CD4-positive, alpha-beta T cell treated with Interferon gamma for 1 hour (primary cell): ENCODE measurements around the gene PRKCE.
A peak's percentile ranks its signal among the peaks of the same experiment; 100 is the strongest.

Source experiments
- DNase-seq: peaks from one replicate; pipeline ENCODE4 v3.0.0-alpha.2; 2020

PRKCE gene

GRCh38 chr2:46136953-46137352 is 485.5 kb downstream of the PRKCE start:
- DNase-seq: no peak

- no peak for DNase-seq
Measured at GRCh38 chr2:46142546-46143428, 491.3 kb downstream of the PRKCE start.

- DNase-seq: no peak
Measured at GRCh38 chr2:46143429-46144132, 492.1 kb downstream of the PRKCE start.

DNA sequence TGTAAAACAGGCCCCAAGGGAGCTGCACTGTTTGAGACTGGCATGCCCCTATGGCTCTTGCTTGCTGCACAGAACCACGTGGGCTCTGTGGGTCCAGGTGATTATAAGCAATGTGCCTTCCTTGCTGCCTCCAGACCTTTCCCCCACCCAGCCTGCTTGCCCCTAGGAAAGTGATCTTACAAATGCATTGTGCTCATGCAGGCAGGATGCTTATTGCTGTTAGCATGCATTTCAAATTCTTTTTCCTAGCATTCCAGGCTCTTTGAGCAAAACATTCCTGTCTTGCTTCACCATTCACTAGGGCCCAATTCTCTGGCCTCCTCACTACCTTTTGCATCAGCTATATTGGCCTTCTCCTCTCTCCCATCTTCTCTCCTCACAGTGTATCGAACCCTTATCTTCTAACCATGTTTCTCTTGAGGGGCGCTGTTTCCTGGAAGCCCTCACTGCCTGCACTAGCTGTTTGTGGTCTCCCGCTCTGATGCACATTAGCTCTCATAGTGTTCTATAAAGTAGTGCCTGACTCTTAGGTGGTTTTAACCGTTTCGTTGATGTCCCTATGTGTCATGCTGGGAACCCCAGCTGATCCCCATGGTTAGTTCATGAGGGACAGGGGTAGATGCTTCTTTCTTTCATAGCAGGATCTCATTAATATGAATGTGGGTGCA is 492.8 kb downstream of the PRKCE start:
- DNase-seq: no peak

DNA sequence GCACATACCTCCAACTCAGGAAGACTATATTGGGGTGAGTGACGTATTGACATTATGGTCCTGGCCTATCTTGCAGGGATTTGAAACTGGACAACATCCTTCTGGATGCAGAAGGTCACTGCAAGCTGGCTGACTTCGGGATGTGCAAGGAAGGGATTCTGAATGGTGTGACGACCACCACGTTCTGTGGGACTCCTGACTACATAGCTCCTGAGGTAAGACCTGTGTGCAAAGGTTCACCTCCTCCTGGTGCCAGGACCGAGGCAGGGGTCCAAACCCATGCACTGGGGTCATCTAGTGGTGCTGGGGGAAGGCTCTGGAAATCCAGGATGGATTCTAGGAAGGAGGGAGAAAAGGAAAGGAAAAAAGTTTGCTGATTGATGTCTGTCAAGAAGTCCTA is 493.5 kb downstream of the PRKCE start:
- no peak for DNase-seq

- no peak for DNase-seq
Measured at GRCh38 chr2:46145840-46146239, 494.4 kb downstream of the PRKCE start.

- no peak for DNase-seq
Measured at GRCh38 chr2:46146866-46147502, 495.5 kb downstream of the PRKCE start.

- DNase-seq: no peak
Measured at GRCh38 chr2:46147626-46148368, 496.3 kb downstream of the PRKCE start.

GRCh38 chr2:46148369-46148736 is 496.9 kb downstream of the PRKCE start:
- no peak for DNase-seq

GRCh38 chr2:46150445-46150955 is 499.0 kb downstream of the PRKCE start:
- DNase-seq: no peak

- DNase-seq: no peak
Measured at GRCh38 chr2:46151577-46151976, 500.1 kb downstream of the PRKCE start.

- DNase-seq: no peak
Measured at GRCh38 chr2:46153996-46154753, 502.7 kb downstream of the PRKCE start.

DNA sequence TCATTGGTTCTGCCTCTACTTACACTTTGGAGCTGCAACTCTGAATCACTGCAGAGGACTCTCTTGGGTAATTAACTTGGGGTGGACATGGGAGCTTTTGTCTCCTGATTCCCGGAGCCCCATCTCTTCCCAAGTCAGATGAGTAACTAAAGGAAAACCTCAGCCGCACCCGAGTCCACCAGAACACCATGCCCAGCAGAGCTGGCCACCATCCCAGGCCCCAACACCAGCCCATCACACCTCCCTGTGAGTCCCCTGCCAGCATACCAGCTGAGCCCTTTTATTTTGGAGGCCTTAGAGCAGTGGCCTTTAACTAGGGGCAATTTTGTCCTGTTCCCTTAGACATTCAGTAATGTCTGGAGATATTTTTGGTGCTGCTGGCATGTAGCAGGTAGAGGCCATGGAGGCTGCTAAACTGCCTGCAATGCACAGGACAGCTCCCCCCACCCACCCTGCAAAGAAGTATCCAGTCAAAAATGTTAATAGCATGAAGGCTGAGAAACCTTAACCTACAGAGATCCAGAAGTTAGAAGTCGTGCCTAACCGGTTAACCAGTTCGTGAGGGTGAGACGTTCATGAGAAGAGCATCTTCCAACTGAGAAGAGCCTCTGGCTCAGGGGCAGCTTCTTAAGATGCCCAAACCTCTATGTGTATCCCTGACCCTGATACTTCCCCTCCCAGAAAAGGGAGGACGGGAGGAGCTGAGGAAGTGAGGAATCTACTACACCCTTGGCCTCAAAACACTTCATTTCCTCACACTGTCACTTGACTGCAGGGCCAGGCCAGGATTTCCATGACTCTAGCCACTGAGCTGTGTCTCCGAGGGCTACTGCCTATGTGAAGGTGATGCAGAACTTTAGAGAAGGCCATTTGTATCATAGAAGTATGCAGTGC is 505.8 kb downstream of the PRKCE start:
- DNase-seq: no peak

DNA sequence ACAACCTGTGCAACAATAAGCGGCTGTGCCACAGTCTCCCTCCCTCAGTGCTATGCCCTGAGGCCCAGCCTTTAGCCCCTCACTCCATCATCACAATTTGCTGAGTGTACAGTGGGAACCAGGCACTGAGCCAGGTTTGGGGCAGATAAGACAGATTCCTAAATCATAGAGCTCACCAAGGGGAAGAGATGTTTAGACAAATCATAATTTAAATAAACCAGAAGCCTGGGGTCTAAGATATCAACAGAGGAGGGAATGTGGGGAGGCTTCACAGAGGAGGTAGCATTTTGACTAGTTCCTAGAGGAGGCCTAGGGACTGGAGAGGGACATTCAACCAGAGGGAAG is 506.5 kb downstream of the PRKCE start:
- no peak for DNase-seq

GRCh38 chr2:46158661-46159060 is 507.2 kb downstream of the PRKCE start:
- no peak for DNase-seq

DNA sequence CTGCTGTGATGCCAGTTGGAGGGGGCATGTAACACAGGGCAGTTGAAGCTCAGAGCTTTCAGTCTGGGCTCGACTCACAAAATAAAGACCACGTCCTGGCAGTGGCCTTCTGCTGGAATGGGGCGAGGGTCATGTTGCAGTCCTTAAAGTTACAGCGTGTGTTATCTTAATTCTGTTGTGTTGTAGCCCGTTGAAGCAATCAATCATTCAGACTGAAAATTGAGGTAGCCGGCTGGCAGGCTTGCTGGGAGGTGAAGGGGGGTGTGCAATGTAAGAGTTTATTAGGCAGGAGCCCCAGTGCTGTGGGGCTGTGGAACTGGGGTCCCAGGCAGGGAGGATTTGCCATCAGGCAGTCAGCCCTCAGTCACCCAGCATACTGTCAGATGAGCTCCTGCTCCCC is 508.9 kb downstream of the PRKCE start:
- DNase-seq: no peak

DNA sequence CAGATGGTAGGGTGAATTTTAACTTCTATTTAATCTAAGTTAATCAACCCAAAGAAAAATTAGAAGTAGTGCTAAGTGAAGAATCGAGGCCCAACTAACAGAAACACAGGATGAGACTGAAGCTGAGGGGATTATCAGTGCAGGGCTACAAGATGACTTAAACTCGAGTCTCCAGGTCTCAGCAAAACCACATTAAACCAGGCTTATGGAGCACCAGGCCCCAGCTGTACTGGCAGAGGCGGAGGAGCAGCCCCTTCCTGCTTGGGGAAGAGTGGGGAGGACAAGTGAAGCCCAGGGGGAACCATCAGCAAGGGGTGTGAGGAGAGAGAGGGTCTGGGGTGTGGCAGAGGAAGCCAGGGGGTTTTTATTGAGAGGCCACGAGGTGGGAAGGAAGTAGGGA is 509.8 kb downstream of the PRKCE start:
- DNase-seq: no peak

GRCh38 chr2:46161911-46162310 is 510.4 kb downstream of the PRKCE start:
- DNase-seq: no peak

- DNase-seq: no peak
Measured at GRCh38 chr2:46162329-46163097, 511.0 kb downstream of the PRKCE start.

GRCh38 chr2:46163098-46163430 is 511.6 kb downstream of the PRKCE start:
- DNase-seq: peak; percentile 12
